Motor neuron (in vitro differentiated cells): ENCODE measurements around the gene CROCC2. TPM values are rescaled to one million over a fixed set of nuclear protein-coding genes. Genes with fewer than 3 reads are reported as not detected.

Source experiments
- total RNA-seq, 8 experiments: library from RNA; unstranded; fragments of 300-600 nt; gene quantifications; 2 replicates each; pipeline versions ENCODE4 v1.2.3 to v1.2.4, GENCODE V29; 2022

Gene CROCC2
- total RNA-seq, 8 experiments from 2014 or later, result 0.29 to 3.4 (median 0.64) TPM; not detected in 2

Other genes starting within 250 kb of the CROCC2 start
- gene AQP12B, start 223.5 kb upstream of the CROCC2 start, total RNA-seq, result under 1 TPM in 7 of 8 experiments, not detected in 1; 0.05 to 0.52 (median 0.21) TPM
- not detected for gene AQP12A, start 214.5 kb upstream of the CROCC2 start, total RNA-seq
- gene KIF1A, start 86.1 kb upstream of the CROCC2 start, total RNA-seq, result 100 to 1,000 TPM in 5 of 8 experiments, 1 to 10 TPM in 2, under 1 TPM in 1; 0.36 to 180 (median 118) TPM
- gene AGXT, start 37.5 kb upstream of the CROCC2 start, total RNA-seq, result under 1 TPM in 5 of 8 experiments, not detected in 3; 0.14 to 1.00 (median 0.38) TPM
- under 1 TPM in 4 of 8 experiments, not detected in 4; 0.08 to 0.38 (median 0.21) TPM for gene MAB21L4, start 10.2 kb upstream of the CROCC2 start, total RNA-seq
- gene SNED1, start 92.3 kb downstream of the CROCC2 start, total RNA-seq, result 10 to 100 TPM in 1 of 8 experiments, 1 to 10 TPM in 4, under 1 TPM in 3; 0.71 to 15.4 (median 2.8) TPM
- gene MTERF4, start 196.0 kb downstream of the CROCC2 start, total RNA-seq, result 10 to 100 TPM; 21.6 to 39.3 (median 30.5) TPM
- 10 to 100 TPM in 5 of 8 experiments, 1 to 10 TPM in 3; 1.8 to 21.1 (median 11.0) TPM for gene PASK, start 243.1 kb downstream of the CROCC2 start, total RNA-seq
- gene PPP1R7, start 244.1 kb downstream of the CROCC2 start, total RNA-seq, result 100 to 1,000 TPM in 1 of 8 experiments, 10 to 100 TPM in 7; 40.0 to 109 (median 63.1) TPM